Cortex of kidney (tissue), 1 donor: Measurements from ENCODE around the gene GHITM.
"Not testable (repeated sequence)": the region's sequence is repeated elsewhere in the genome, so short reads cannot be mapped to it uniquely, and the experiment has no call there.

Experiments used
- DNase-seq: peaks from one replicate; lab custom pipeline; 2025; lab: John Stamatoyannopoulos, UW

GHITM gene

DNA sequence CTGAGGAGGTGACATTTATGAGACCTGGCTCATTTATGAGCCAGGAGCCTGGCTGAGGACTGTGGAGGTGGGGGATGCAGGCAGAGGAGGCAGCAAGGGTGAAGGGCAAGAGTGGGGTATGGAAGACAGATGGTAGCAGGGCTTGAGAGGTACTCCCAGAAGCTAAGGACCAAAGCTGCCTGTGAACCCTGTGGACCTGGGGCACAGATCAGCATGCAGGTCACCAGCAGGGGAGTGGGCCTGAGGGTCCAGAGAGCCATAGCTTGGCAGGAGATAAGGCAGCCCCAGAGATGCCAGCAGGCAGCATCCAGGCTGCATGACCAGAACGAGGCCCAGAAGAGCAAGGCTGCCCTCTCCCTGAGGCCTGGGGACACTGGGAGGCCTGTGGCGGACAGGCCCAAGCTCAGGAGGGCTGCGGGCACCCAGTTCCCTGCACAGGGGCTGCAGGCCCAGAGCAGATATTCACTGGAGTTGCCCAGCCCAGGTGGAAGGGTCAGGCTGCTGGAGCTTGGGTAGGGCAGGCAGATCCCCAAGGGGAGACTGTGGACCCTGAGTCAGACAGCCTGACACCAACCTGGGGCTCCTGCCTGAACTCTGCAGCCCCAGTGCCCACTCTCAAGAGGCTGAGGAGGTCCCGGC, 37.6 kb downstream of the GHITM start:
- no peak for DNase-seq

DNA sequence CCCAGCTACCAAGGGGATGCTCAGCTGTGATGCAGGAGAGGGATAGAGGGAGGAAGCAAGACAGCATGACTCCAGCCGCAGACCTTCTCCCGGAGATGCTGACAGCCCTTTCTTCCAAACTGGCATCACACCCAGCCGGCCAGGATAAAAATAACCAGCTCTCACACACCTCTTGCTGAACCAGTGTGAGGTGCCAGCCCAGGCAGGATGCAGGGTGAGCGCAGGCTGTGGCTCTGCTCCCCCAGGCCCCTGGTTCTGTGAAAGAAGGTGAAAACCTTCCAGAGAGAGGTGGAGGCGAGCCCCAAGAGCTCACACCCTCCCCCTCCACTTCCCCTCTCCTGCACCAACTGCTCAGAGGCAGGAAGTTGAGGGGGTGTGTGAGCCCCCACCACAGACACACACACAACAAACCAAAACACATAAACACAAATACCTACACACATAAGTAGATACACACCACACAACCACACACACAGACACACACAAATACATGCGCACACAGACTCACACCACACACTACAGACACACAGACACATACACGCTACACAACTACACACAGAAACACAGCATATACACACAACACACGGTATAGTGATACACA, 38.3 kb downstream of the GHITM start:
- DNase-seq, result no peak

DNA sequence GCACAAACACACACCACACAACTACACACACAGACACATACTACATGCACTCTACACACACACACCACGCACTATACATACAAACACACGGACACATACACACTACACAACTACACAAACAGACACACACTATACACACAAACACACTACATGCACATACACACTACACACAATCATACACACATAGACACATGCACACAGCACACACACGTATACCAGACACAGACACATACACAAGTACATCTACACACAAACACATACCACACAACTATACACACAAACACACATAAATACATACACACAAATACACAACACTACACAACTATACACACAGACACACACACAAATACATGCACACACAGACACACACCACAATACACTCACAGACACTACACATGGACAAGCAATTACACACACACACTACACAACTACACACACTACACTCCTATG, 38.9 kb downstream of the GHITM start:
- DNase-seq, result no peak

DNA sequence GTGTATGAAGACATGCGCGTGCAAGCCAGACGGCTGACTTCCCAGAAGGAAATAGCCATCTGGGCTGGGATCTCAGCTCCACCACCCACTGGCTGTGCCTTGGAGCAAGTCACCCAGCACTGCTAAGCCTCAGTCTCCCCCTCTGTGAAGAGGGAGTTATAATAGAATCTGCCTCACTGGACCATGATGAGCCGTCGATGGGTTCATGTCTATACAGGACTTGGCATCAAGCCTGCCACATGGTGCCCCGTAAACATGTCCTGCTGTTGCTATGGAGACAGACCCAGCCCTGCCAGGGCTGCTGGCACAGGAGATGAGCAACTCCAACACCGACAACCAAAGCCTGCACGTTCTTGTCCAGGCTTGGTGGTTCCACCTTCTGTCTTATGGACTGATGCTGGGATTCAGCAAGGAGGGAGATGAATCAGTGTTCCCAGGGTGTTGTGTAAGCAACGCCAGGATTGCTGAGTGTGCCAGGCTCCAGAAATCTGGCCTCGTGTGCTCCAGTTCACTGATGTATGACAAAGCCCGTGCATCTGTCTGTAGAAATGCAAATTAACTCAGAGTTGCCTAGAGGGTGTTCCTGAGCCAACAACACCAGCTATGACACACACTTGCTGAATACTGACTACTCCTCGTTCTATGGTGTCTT, 39.9 kb downstream of the GHITM start:
- no peak for DNase-seq

DNA sequence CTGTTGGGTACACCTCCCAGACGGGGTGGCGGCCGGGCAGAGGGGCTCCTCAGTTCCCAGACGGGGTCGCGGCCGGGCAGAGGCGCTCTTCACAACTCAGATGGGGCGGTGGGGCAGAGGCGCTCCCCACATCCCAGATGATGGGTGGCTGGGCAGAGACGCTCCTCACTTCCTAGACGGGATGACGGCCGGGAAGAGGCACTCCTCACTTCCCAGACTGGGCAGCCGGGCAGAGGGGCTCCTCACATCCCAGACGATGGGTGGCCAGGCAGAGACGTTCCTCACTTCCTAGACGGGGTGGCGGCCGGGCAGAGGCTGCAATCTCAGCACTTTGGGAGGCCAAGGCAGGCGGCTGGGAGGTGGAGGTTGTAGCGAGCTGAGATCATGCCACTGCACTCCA, 41.1 kb downstream of the GHITM start:
- not testable (repeated sequence) for DNase-seq

DNA sequence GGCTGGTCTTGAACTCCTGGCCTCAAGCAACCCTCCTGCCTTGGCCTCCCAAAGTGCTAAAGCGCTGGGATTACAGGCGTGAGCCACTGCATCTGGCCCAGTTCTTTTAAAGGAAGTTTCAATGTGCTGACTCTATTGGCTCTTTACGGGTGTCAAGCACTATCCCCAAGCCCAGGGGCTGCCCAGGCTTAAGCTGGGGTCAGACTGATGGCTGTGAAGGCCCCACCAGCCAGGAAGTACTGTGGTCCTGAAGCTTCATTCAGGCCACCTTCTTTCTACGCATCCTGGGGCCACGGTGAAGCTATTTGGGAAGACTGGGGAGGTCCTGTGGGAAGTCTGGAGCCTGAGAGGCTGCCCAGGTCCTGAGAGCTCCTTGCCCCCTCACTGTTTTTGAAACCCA, 42.3 kb downstream of the GHITM start:
- DNase-seq, result no peak

DNA sequence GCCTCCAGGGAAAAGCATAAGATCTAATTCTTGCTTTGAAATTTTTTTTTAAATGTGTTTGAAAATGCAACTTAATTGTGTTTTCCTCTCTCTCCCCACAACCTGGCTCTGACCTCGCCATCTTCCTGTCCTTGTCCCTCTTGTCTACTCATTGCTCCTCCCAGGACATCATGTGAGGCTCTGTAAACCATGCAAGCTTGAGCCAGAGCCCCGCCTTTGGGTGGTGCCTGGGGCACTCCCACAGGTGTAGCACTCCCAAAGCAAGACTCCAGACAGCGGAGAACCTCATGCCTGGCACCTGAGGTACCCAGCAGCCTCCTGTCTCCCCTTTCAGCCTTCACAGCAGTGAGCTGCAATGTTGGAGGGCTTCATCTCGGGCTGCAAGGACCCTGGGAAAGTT, 45.2 kb downstream of the GHITM start:
- no peak for DNase-seq

DNA sequence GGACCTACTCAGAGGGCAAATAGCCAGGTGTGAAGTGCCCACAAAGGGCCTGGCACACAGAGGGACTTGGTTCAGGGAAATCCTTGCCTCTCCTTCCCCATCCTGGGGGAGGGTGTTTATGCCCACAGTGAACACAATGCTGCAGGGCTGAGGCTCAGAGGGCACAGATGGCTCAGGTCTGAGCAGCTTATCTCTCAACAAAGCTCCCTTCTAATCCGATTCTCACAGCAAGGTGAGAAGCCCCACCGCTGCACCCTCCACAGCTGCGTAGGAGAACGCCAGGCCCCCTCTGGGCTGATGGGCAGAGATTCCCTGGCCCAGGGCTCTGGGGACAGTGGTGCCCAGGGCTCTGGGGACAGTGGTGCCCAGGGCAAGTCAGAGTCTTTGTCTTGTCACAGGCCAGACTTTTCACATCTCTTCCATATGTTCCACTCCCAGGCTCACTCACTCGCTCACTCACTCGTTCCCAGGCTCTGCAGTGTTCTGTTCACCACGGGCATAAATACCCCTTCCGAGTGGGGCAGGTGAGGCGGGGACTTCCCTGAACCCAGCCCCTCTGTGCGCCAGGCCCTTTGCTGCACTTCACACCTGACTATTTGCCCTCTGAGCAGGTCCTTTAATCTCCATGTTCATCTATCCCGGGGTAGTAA, 46.3 kb downstream of the GHITM start:
- DNase-seq, result no peak

DNA sequence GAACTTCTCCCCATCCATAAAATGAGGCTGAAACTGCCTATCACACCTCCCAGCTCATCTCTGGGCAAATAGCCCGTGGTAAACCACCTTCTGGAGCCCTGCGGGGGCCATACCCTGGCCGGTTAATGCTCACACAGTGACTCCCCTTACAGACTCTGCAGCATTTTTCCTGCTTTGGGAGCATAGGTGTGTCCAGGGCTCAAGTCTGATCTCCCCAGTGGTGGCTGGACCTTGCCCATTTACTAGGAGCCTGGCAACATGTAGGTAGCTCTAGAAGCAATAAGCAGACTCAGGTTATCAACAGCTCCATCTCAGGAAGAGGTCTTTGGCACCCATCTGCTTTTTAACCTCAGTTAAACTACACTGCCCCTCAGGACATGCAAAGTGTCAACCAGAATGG, 49.5 kb downstream of the GHITM start:
- DNase-seq, result no peak

DNA sequence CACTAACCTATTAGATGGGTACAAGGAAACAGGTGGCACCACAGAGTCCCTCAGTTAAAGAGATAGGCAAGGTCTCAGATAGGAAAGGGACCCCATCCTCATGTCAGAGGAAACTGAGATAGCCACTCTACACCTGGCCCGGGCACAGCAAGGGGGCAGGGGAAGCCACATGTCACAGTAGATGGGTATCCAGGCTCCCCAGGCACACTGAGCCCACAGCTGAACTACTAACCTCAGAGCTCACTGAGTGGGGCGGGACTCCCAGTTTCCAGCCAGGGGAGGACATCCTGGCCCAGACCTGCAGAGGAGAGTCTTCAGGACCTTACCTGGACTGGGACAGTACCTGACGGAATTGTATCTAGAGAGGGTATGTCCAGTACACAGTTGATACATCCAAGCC, 51.3 kb downstream of the GHITM start:
- DNase-seq, result no peak

DNA sequence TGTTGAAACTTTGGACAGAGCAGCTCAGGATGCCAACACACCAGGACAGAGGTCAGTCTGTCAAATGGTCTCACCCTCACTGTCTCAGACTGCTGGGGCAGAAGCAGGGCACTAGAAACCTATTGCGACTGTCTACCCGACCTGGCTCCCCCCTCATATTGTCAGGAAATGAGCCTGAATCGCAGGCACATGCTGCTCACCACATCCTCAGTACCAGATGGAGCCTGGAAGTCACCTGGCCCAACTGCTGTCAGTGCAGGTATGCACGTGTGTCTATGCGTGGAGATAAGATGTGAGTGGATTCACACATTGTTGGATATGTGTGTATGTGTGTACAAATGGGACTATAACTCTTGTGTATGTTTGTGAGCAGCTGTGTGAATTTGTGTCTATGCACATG, 51.8 kb downstream of the GHITM start:
- DNase-seq, result no peak

DNA sequence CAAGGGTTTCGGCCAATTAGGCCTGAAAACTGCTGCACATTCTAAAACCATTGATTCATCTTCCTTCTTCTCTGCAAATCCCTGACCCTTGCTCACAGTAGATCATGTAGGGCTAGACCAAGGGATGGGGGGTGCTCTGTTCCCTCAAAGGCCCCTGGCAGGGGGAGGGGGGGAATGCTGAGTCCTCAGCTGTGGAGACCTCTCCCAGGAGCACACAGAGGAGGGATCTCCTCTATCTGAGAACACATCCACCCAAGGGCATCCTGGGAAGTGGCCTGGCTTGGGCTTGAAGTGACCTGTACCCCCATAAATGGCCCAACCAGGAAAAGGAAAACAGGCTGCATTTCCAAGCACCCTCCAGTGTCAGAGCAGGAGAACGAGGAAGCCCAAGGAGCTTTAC, 54.0 kb downstream of the GHITM start:
- DNase-seq, result no peak

DNA sequence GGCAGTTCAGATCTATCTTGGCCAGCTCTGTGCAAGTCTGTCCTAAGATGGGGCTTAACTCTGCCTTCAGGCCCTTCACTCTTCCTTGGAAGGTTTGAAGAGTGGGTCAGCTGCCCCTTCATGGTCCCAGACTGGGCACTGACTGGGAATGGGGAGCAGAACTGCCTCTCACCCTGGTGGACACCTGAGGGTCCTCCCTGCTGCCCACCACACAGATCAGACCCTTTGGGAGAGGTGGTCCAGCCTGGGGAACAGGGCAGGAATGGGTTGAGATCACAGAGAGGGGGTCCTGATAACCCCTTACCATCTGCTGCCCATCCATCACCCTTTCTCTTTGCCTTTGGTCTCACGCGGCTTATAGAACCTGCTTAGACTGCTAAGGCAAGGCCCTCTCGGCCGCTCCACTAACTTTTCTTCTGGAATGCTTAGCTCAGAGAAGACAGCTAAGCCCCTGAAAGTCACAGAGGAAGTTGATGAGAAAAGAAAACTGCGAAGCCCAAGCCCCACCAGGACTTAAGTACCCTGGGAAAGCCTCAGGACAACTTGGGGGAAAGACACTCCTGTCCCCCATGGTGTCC, 54.6 kb downstream of the GHITM start:
- DNase-seq, result no peak

DNA sequence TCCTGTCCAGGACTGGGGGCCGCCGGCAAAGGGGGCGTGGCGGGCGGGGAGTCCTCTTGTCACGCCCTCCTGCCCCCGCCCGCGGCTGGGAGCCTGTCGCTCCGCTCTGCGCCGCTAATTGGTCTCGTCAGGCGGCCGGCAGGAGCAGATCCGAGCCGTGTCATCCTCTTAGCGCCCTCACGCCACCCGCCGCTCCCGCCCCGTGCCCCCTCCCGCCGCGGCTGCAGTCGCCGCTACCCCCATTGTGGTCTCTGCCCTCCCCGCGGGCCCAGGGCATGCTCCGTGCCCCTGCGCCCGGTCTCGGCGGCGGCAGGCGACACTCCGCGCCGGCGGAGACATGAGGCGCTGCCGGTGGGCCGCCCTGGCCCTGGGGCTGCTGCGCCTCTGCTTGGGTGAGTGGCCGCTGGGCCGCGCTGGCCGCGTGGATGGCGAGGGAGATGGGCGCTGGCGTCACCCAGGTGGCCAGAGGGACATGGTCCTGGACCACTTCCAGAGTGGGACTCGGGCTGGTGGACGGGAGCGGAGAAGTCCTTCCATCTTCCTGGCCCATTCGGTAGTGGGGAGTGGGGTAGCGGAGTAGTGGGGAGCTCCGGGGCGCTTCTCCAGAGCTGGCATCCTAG, 55.2 kb downstream of the GHITM start, which contains the start of gene CDHR1:
Gene CDHR1 (plus strand): TSS at position 114 of the 620 bp plus-strand sequence. CDS start 224 bp downstream, at position 338.
- DNase-seq, result no peak

DNA sequence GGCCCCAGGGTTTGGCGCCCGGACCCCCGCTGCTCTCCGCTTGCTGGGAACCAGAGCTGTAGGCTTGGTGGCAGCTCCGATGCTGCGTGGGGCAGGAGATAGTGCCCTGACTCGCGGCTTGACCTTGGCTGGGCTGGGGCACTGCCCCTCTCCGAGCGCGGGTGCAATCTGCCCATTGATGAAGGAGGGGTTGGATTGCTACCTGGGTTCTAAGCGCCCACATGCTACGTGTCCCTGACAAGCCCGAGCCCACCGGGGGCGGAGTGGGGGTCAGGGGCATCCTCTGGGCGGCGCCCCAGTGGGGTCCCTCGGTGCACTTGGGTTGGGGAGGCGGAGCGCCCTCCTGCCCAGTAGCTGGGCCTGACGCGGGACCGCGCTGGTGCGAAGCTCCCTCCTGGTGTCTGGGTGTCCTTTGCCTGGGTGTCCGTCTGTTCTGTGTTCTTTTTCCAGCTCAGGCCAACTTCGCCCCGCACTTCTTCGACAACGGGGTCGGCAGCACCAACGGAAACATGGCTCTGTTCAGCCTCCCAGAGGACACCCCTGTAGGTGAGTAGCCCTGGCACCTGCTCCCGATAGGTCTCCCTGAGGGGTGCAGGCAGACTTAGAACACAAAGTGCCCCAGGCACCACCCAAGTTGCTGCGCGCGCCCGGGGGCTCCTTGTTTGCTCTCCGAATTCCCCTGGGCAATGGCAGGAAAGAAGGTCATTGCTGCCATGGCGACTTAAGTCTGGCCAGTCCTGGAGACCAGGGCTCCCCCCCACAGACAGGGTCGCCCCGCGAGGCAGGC, 55.9 kb downstream of the GHITM start:
- DNase-seq, result no peak

DNA sequence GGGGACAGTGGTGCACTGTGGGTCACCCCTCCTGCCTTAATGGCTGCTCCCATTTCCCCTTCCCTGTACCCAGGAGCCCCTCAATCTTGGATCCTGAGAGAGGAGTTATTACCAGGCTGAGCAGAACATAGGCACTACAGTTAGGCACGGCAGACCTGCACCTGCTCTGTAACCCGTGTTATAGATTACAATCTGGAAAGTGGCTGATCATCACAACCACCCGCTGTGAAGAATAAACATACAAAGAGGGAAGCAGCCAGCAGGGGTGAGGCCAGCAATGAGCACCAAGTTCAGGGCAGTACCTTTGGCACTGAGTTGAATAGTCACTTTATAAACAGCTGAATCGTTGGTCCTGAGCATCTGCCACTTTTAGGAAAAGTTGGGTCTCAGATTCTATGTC, 56.8 kb downstream of the GHITM start:
- DNase-seq, result no peak

DNA sequence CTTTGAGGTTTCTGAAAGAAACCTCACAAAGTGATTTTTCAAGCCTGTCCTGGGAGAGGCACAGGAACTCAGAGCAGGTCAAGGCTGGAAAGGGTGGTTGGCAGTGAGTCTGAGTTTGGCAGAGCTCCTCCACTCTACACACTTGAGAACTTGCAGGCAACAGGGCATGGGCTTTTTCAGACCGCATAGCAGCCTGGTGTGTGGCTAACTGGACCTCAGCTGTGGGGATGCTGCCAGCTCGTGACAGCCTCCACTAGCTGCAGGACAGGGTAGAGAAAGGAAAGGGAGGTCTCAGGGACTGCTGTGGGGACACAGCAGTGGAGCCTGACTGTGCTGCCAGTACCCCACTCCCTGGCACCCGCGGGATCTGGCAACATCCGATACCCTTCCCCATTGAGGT, 57.6 kb downstream of the GHITM start:
- DNase-seq, result no peak

DNA sequence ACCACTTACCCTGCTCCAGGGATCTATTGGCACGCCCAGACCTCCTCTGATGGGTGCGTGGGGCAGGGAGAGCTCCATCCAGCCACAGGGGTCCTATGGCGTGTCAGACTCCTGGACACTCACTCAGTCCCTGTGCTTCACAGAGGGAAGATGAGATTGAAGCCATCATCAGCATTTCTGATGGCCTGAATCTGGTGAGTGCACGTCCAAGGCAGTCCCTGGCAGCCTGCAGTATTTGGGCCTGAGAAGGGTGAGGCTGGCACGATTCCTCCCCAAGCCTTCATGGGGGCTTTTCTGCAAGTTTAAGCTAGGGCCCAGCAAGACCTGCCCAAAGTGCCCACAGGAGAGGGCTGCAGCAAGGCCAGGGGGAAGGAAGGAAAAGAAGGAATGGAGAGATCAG, 58.3 kb downstream of the GHITM start:
- no peak for DNase-seq

DNA sequence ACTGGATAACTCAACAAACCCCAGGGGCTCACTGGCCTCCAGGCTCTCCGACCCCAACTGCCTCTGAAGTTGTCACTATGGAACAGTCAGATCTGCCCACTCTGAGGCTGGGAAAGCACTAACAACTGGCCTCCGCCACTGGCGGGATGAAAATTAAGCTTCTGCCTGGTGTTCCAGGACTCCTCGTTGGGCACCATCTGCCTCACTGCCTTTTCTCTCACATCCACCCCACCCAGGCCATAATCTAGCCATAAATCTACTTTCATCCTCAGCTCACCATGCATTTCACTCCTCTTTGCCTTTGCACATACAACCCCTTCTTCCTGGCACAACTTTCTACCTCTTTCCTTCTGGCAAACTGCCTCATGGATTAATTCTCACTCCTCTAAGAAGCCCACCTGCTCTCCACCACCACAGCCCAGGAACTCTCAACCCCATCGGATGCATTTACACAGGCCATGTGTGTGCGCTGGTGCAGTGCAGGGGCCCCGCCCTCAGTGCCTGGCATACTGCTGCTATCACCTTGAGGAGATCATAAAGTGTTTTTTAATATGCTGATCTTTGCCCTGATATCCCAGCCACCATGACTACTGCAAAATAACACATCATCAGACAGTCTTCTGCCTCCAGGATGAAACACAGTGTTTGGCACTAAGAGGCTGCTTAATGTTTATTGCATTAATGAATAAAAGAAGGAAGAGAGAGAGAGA, 59.1 kb downstream of the GHITM start:
- DNase-seq, result no peak

DNA sequence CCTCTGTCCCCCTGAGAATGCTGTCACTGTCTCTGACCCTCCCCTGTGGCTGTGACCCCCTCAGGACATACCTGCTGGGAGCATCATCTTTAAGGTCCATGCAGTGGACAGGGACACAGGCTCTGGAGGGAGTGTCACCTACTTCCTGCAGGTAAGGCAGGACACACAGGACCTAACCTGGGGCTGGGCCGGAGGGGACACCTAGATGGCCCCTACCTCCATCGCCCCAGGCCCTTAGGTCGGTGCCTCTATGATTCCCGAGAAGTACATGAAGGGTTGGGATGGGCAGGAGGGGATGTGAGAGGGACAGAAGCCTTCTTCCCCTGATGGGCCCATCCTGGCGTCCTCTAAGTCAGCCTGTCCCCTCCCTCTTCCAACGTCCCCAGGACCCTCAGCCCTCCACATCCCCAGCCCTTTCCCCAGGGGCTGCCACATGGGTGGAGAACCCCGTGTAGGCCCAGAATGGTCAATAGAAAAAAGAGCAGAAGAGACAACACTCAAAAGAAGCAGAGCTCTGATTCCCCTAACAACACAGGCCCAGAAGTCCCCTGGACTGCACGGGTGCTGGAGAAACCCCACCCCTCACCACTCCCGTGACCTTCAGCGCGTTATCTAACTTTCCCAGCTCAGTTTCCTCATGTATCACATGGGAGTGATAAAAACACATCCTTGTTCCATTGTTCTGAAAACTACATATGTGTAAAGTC, 61.4 kb downstream of the GHITM start:
- DNase-seq, result no peak
